OCI-LY1 (cell line): ENCODE measurements around the gene MEDAG.

Experiments
- H2AFZ ChIP-seq: fragments of 200-600 bp; sonication (generic), shearing (Covaris generic); 2 replicates; pipeline ENCODE4 v1.6.0; 2014; ENCODE audit warnings: antibody characterized with exemption, mild to moderate bottlenecking, low read length
- H3F3A ChIP-seq: fragments of 200-600 bp; sonication (generic), shearing (Covaris generic); 2 replicates; pipeline ENCODE4 v1.6.0; 2014; ENCODE audit warnings: mild to moderate bottlenecking, antibody characterized with exemption, low read length, moderate library complexity; ENCODE audit not compliant: insufficient read depth
- H3K27ac ChIP-seq: fragments of 200-600 bp; sonication (generic); 2 replicates; pipeline ENCODE4 v1.5.1; 2014; ENCODE audit warnings: low read length, mixed run types, mild to moderate bottlenecking, low read depth; ENCODE audit not compliant: poor library complexity, severe bottlenecking
- H3K27me3 ChIP-seq: fragments of 200-600 bp; sonication (generic); 2 replicates; pipeline ENCODE4 v1.6.0; 2014; ENCODE audit warnings: antibody characterized with exemption, mild to moderate bottlenecking, low read length, moderate library complexity; ENCODE audit not compliant: insufficient read depth
- H3K36me3 ChIP-seq: fragments of 200-600 bp; sonication (generic); 2 replicates; pipeline ENCODE4 v1.6.1; 2014; ENCODE audit warnings: mild to moderate bottlenecking, antibody characterized with exemption, low read length, moderate library complexity, mixed read lengths; ENCODE audit not compliant: insufficient read depth
- H3K4me1 ChIP-seq: fragments of 200-600 bp; sonication (generic); 2 replicates; pipeline ENCODE4 v1.5.1; 2014; ENCODE audit warnings: mild to moderate bottlenecking, low read length, moderate library complexity; ENCODE audit not compliant: insufficient read depth, severe bottlenecking
- H3K4me2 ChIP-seq: fragments of 200-600 bp; sonication (generic), shearing (Covaris generic); 2 replicates; pipeline ENCODE4 v1.6.1; 2014; ENCODE audit warnings: low read length
- H3K4me3 ChIP-seq: fragments of 200-600 bp; sonication (generic); 2 replicates; pipeline ENCODE4 v1.5.1; 2014; ENCODE audit warnings: low read length, low read depth, mild to moderate bottlenecking, mixed read lengths; ENCODE audit not compliant: poor library complexity, severe bottlenecking
- H3K79me2 ChIP-seq: fragments of 200-600 bp; shearing (Covaris generic); 2 replicates; pipeline ENCODE4 v1.6.1; 2016; ENCODE audit warnings: mixed run types, low read length, mixed read lengths; ENCODE audit not compliant: insufficient read depth
- H3K9ac ChIP-seq: fragments of 200-600 bp; sonication (generic), shearing (Covaris generic); 2 replicates; pipeline ENCODE4 v1.6.1; 2014; ENCODE audit warnings: mild to moderate bottlenecking, low read length, mixed read lengths
- H3K9me2 ChIP-seq: fragments of 200-600 bp; sonication (generic), shearing (Covaris generic); 2 replicates; pipeline ENCODE4 v1.6.1; 2014; ENCODE audit warnings: low read depth, mild to moderate bottlenecking, low read length, mixed read lengths
- H3K9me3 ChIP-seq: fragments of 200-600 bp; shearing (Covaris generic); 2 replicates; pipeline ENCODE4 v1.6.1; 2014; ENCODE audit warnings: low read length, mixed read lengths
- H4K20me1 ChIP-seq: fragments of 200-600 bp; sonication (generic), shearing (Covaris generic); 2 replicates; pipeline ENCODE4 v1.6.0; 2016; ENCODE audit warnings: mild to moderate bottlenecking, low read length; ENCODE audit not compliant: insufficient read depth
- EZH2 ChIP-seq: fragments of 200-600 bp; sonication (generic), shearing (Covaris generic); IDR thresholded peaks from 2 replicates; pipeline ENCODE4 v1.8.0; 2017; ENCODE audit warnings: borderline replicate concordance, mixed run types, mild to moderate bottlenecking, antibody characterized with exemption, low read length, moderate library complexity, mixed read lengths
- TF ChIP-seq, protein P1 (sequence below): fragments of 200-600 bp; sonication (generic), shearing (Covaris generic); IDR thresholded peaks from 2 replicates; pipeline ENCODE4 v1.5.1; 2017; ENCODE audit warnings: mild to moderate bottlenecking, antibody characterized with exemption, low read length, moderate library complexity, mixed read lengths

The MEDAG gene

DNA sequence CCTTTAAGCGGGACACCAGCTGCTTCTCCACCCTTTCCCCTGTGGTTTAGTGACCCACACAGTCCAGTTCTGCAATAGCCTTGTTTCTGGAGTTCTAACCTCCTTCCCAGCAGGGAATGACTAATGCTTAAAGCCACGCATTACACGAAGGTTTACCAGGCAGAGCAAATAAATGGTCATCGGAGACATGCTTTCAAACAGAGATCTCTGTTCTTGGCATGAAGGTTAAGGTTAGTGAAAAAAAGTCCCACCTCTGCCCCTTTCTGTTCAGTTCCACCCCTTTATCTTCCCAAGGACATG lies 25.3 kb upstream of the MEDAG start:
- Histone ChIP-seq H2AFZ (no peak overlapping the region), H3K79me2 (no peaks in the 10 kb centered on the region), H3K27me3 (no peaks in the 10 kb centered on the region), H3K4me1 (no peaks in the 10 kb centered on the region), H4K20me1 (no peaks in the 10 kb centered on the region), H3F3A (no peaks in the 10 kb centered on the region), H3K36me3 (no peaks in the 10 kb centered on the region), H3K9me3 (no peaks in the 10 kb centered on the region), H3K4me3 (no peak overlapping the region), H3K9me2 (no peaks in the 10 kb centered on the region), H3K4me2 (no peak overlapping the region), H3K9ac (no peak overlapping the region), H3K27ac (no peak overlapping the region)
- no peak for TF ChIP-seq EZH2
- TF ChIP-seq, protein P1, sequence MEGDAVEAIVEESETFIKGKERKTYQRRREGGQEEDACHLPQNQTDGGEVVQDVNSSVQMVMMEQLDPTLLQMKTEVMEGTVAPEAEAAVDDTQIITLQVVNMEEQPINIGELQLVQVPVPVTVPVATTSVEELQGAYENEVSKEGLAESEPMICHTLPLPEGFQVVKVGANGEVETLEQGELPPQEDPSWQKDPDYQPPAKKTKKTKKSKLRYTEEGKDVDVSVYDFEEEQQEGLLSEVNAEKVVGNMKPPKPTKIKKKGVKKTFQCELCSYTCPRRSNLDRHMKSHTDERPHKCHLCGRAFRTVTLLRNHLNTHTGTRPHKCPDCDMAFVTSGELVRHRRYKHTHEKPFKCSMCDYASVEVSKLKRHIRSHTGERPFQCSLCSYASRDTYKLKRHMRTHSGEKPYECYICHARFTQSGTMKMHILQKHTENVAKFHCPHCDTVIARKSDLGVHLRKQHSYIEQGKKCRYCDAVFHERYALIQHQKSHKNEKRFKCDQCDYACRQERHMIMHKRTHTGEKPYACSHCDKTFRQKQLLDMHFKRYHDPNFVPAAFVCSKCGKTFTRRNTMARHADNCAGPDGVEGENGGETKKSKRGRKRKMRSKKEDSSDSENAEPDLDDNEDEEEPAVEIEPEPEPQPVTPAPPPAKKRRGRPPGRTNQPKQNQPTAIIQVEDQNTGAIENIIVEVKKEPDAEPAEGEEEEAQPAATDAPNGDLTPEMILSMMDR = no peak

DNA sequence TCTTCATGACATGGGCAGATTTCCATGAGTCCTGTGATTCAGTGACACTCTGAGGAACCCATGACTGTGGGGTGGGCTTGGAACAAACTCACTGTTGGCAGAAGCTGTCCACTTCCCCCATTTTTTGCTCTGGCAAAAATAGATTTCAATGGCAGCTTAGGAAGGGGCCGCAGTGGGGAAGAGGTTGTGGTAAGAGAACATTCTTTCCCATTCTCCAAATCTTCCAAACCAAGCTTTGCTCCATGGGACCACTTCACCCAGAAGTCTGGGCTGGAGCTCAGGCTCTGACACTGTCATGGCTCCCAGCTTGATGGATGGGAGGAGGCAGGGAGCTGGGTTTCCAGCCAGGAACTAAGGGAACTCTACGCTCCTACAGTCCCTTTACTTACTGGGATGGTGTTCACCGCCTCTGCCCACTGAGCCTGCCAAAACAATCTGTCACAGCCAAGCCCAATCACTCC lies 24.9 kb upstream of the MEDAG start:
- no peaks in the 10 kb centered on the region for H3K4me1 ChIP-seq
- no peaks in the 10 kb centered on the region for H3K9me2 ChIP-seq
- H3K4me3 ChIP-seq = no peak overlapping the region
- no peak overlapping the region for H3K9ac ChIP-seq
- H2AFZ ChIP-seq = no peak overlapping the region
- TF ChIP-seq EZH2 = no peak
- TF ChIP-seq, protein P1 = no peak
- H3K27me3 ChIP-seq = no peaks in the 10 kb centered on the region
- H3K9me3 ChIP-seq = no peaks in the 10 kb centered on the region
- H3K4me2 ChIP-seq = no peak overlapping the region
- H4K20me1 ChIP-seq = no peaks in the 10 kb centered on the region
- no peaks in the 10 kb centered on the region for H3K36me3 ChIP-seq
- H3F3A ChIP-seq = no peaks in the 10 kb centered on the region
- H3K79me2 ChIP-seq = no peaks in the 10 kb centered on the region
- H3K27ac ChIP-seq = no peak overlapping the region

DNA sequence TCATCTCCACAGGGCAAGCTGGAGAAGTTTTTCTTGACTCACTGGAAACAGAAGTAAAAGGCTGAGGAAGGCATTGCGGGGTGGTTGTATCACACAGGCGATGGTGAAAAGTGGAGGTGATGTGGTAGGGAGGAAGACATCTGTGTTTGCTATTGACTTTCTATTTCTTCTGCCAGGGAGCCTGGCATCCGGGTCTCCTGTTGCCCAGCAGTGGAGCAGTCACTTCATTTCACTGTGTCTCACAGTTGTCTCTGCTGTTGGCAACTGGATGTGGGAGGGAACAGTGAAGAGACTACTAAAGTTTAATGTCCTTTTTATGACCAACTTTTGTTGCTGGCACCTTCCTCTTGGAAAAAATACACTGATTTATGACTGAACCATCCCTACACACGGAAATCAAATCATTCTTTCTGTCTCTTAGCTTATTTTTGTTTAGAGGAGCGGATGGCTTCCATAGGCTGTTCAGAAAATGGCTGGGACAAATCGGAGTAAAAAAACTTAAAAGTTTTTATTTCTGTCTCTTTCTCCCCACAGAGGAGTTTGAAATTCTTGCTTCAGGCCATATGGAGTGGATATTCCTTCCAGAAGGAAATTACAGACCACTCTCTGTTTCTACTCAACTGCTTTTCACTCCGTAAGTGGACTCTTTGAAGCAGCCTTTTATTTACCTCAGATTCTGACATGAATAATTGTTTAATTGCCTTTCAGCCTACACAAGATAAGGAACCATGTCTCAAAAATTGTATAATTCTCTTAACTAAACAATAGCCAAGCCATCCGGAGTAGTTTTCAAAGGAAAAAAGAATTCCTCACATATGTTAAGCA lies 23.8 kb upstream of the MEDAG start:
- Histone ChIP-seq H3K4me1 (no peaks in the 10 kb centered on the region), H3K4me3 (no peak overlapping the region), H4K20me1 (no peaks in the 10 kb centered on the region), H3F3A (no peaks in the 10 kb centered on the region), H3K27ac (no peak overlapping the region), H2AFZ (no peak overlapping the region), H3K79me2 (no peaks in the 10 kb centered on the region), H3K27me3 (no peaks in the 10 kb centered on the region), H3K36me3 (no peaks in the 10 kb centered on the region), H3K4me2 (no peak overlapping the region), H3K9ac (no peak overlapping the region), H3K9me3 (no peaks in the 10 kb centered on the region), H3K9me2 (no peaks in the 10 kb centered on the region)
- TF ChIP-seq EZH2 = no peak
- TF ChIP-seq, protein P1 = no peak
